Skin epidermis (tissue), 12 donors: Measurements from ENCODE around the gene CACNA2D3.

Source experiments
- H3K27ac ChIP-seq, 21 experiments: fragments of 200-600 bp; sonication (generic) in 11 of 21; one replicate each; pipeline ENCODE4 v1.5.0; 2020; ENCODE audit warnings: mild to moderate bottlenecking in 3 of 21, inconsistent platforms in 2 of 21, moderate library complexity in 2 of 21
- H3K4me3 ChIP-seq, 7 experiments: fragments of 200-600 bp; sonication (generic) in 2 of 7; one replicate each; pipeline ENCODE4 v1.5.0; 2020; ENCODE audit warnings: inconsistent platforms in 2 of 7, mild to moderate bottlenecking in 2 of 7, moderate library complexity in 1 of 7

CACNA2D3 gene

GRCh38 chr3:54257125-54257720 is 134.9 kb downstream of the CACNA2D3 start:
- H3K4me3 ChIP-seq: no peak overlapping the region
- H3K27ac ChIP-seq: no peak overlapping the region

GRCh38 chr3:54259636-54260035 is 137.3 kb downstream of the CACNA2D3 start:
- H3K27ac ChIP-seq: no peak overlapping the region

GRCh38 chr3:54261141-54261540 is 138.8 kb downstream of the CACNA2D3 start:
- Histone ChIP-seq H3K27ac (no peak overlapping the region), H3K4me3 (no peak overlapping the region)

More at GRCh38 chr3:54259636-54260035, 137.3 kb downstream of the CACNA2D3 start:
- no peak overlapping the region for H3K4me3 ChIP-seq

GRCh38 chr3:54262541-54262940 is 140.2 kb downstream of the CACNA2D3 start:
- Histone ChIP-seq H3K4me3 (no peak overlapping the region), H3K27ac (no peak overlapping the region)

GRCh38 chr3:54262946-54263345 is 140.6 kb downstream of the CACNA2D3 start:
- H3K27ac ChIP-seq: no peak overlapping the region
- no peak overlapping the region for H3K4me3 ChIP-seq

GRCh38 chr3:54264050-54264449 is 141.7 kb downstream of the CACNA2D3 start:
- no peak overlapping the region for H3K4me3 ChIP-seq

GRCh38 chr3:54270816-54271526 is 148.6 kb downstream of the CACNA2D3 start:
- H3K4me3 ChIP-seq: no peak overlapping the region
- H3K27ac ChIP-seq: no peak overlapping the region

More at GRCh38 chr3:54264050-54264449, 141.7 kb downstream of the CACNA2D3 start:
- H3K27ac ChIP-seq: no peak overlapping the region

GRCh38 chr3:54273791-54274190 is 151.4 kb downstream of the CACNA2D3 start:
- Histone ChIP-seq H3K27ac (no peak overlapping the region), H3K4me3 (no peak overlapping the region)

- Histone ChIP-seq H3K27ac (no peak overlapping the region), H3K4me3 (no peak overlapping the region)
Observed at GRCh38 chr3:54274607-54275006, 152.3 kb downstream of the CACNA2D3 start.

GRCh38 chr3:54279005-54279583 is 156.7 kb downstream of the CACNA2D3 start:
- Histone ChIP-seq H3K27ac (no peak overlapping the region), H3K4me3 (no peak overlapping the region)

GRCh38 chr3:54283470-54283869 is 161.1 kb downstream of the CACNA2D3 start:
- Histone ChIP-seq H3K27ac (no peak overlapping the region), H3K4me3 (no peak overlapping the region)

- H3K27ac ChIP-seq: no peak overlapping the region
- H3K4me3 ChIP-seq: no peak overlapping the region
Observed at GRCh38 chr3:54294214-54294613, 171.9 kb downstream of the CACNA2D3 start.

GRCh38 chr3:54296531-54296930 is 174.2 kb downstream of the CACNA2D3 start:
- H3K27ac ChIP-seq: no peak overlapping the region
- H3K4me3 ChIP-seq: no peak overlapping the region

- H3K27ac ChIP-seq: no peak overlapping the region
- H3K4me3 ChIP-seq: no peak overlapping the region
Observed at GRCh38 chr3:54299169-54299935, 177.0 kb downstream of the CACNA2D3 start.

- Histone ChIP-seq H3K4me3 (no peak overlapping the region), H3K27ac (no peak overlapping the region)
Observed at GRCh38 chr3:54303517-54304375, 181.4 kb downstream of the CACNA2D3 start.

GRCh38 chr3:54304877-54305276 is 182.5 kb downstream of the CACNA2D3 start:
- Histone ChIP-seq H3K27ac (no peak overlapping the region), H3K4me3 (no peak overlapping the region)

- H3K27ac ChIP-seq: no peak overlapping the region
- H3K4me3 ChIP-seq: no peak overlapping the region
Observed at GRCh38 chr3:54305409-54306099, 183.2 kb downstream of the CACNA2D3 start.

- H3K4me3 ChIP-seq: no peak overlapping the region
- H3K27ac ChIP-seq: no peak overlapping the region
Observed at GRCh38 chr3:54307566-54308180, 185.3 kb downstream of the CACNA2D3 start.

GRCh38 chr3:54309601-54310000 is 187.2 kb downstream of the CACNA2D3 start:
- Histone ChIP-seq H3K27ac (no peak overlapping the region), H3K4me3 (no peak overlapping the region)
